Measurements from ENCODE around the gene ZNF254.
"Not testable (repeated sequence)": the region's sequence is repeated elsewhere in the genome, so short reads cannot be mapped to it uniquely, and the experiment has no call there.

ZNF254 gene

GRCh38 chr19:24098359-24098758 lies 11.4 kb downstream of the ZNF254 start:
- DNase-seq, result no peak
- Histone ChIP-seq H3K27ac (no peak overlapping the region), H3K4me3 (ENCODE audit: low read depth, low read length) (no peak overlapping the region), H3K27me3 (ENCODE audit: insufficient read depth, low read depth, severe bottlenecking) (no peaks in the 10 kb centered on the region), H3K36me3 (peaks cover 15% of the 10 kb centered on the region), H3K9me3 (ENCODE audit: severe bottlenecking) (no peaks in the 10 kb centered on the region)
- no peak for TF ChIP-seq CTCF (IDR thresholded peaks at IDR 0.05; ENCODE audit: low read depth, low read length)

GRCh38 chr19:24099829-24100228 lies 12.8 kb downstream of the ZNF254 start:
- no peak overlapping the region for H3K27ac ChIP-seq
- TF ChIP-seq CTCF (IDR thresholded peaks at IDR 0.05; ENCODE audit: low read depth, low read length), result no peak
- no peak overlapping the region for H3K4me3 ChIP-seq (ENCODE audit: low read depth, low read length)
- H3K27me3 ChIP-seq (ENCODE audit: insufficient read depth, low read depth, severe bottlenecking), result no peaks in the 10 kb centered on the region
- H3K36me3 ChIP-seq, result peaks cover 9% of the 10 kb centered on the region
- H3K9me3 ChIP-seq (ENCODE audit: severe bottlenecking), result no peaks in the 10 kb centered on the region
- DNase-seq, result no peak

GRCh38 chr19:24100597-24100996 lies 13.6 kb downstream of the ZNF254 start:
- H3K9me3 ChIP-seq (ENCODE audit: severe bottlenecking); H3K4me3 ChIP-seq (ENCODE audit: low read depth, low read length); H3K27me3 ChIP-seq (ENCODE audit: insufficient read depth, low read depth, severe bottlenecking); H3K36me3 ChIP-seq; H3K27ac ChIP-seq; DNase-seq: not testable (repeated sequence)

GRCh38 chr19:24101459-24102115 lies 14.6 kb downstream of the ZNF254 start:
- H3K4me3 ChIP-seq (ENCODE audit: low read depth, low read length), result no peak overlapping the region

GRCh38 chr19:24127601-24128000 lies 40.6 kb downstream of the ZNF254 start:
- Histone ChIP-seq H3K27me3 (ENCODE audit: insufficient read depth, low read depth, severe bottlenecking) (no peaks in the 10 kb centered on the region), H3K27ac (no peak overlapping the region), H3K4me3 (ENCODE audit: low read depth, low read length) (no peak overlapping the region), H3K9me3 (ENCODE audit: severe bottlenecking) (peaks cover 30% of the 10 kb centered on the region), H3K36me3 (peaks cover 66% of the 10 kb centered on the region)
- no peak for DNase-seq
- TF ChIP-seq CTCF (IDR thresholded peaks at IDR 0.05; ENCODE audit: low read depth, low read length), result no peak

More at GRCh38 chr19:24101459-24102115, 14.6 kb downstream of the ZNF254 start:
- Histone ChIP-seq H3K27ac (no peak overlapping the region), H3K9me3 (ENCODE audit: severe bottlenecking) (no peaks in the 10 kb centered on the region), H3K36me3 (peaks cover 17% of the 10 kb centered on the region), H3K27me3 (ENCODE audit: insufficient read depth, low read depth, severe bottlenecking) (no peaks in the 10 kb centered on the region)
- no peak for DNase-seq
- no peak for TF ChIP-seq CTCF (IDR thresholded peaks at IDR 0.05; ENCODE audit: low read depth, low read length)

GRCh38 chr19:24140099-24140498 lies 53.1 kb downstream of the ZNF254 start:
- Histone ChIP-seq H3K4me3 (ENCODE audit: low read depth, low read length) (no peak overlapping the region), H3K36me3 (no peaks in the 10 kb centered on the region), H3K27me3 (ENCODE audit: insufficient read depth, low read depth, severe bottlenecking) (no peaks in the 10 kb centered on the region), H3K27ac (no peak overlapping the region), H3K9me3 (ENCODE audit: severe bottlenecking) (no peaks in the 10 kb centered on the region)
- no peak for DNase-seq
- no peak for TF ChIP-seq CTCF (IDR thresholded peaks at IDR 0.05; ENCODE audit: low read depth, low read length)
